Effector CD4-positive, alpha-beta T cell (primary cell): ENCODE data around the gene ANO9.
"Not testable (repeated sequence)": the region's sequence is repeated elsewhere in the genome, so short reads cannot be mapped to it uniquely, and the experiment has no call there.

Experiments used
- DNase-seq: peaks from one replicate; pipeline ENCODE4 v3.0.0-alpha.2; 2020

Gene ANO9

DNA sequence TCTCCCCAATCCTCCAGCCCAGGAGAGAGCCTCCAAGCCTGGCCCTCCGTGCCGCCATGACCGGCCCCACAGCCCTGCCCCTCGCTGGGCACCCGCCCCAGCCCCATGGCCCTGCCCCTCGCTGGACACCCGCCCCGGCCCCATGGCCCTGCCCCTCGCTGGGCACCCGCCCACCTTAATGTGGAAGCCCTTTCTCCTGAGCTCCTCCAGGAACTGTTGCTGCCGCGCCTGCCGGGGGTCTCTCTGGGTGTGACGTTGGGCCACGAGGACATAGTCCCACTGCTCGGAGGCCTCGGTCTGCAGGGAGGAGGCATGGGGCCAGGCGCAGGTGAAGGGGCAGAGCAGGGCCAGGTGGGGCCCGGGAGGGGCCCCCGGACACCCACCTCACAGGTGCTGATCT, 8.2 kb downstream of the ANO9 start:
- DNase-seq, result no peak

DNA sequence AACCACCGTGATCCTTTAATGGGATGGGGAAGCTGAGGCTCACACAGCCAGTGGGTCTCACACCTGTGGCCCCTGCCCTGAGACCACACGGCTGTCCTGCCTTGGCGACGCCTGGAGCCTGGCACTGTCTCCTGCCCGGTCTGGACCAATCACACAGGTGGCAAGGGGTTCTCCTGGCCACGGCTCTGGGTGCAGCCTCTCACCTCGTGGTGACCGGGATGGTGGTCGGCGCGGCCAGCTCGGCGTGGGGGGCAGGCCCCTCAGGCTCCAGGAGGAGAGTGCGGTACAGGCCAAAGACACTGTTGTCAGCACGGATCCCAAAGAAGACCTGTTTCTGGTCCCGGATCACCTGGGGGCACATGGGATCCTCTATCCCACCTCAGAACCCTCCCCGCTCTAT, 8.7 kb downstream of the ANO9 start:
- no peak for DNase-seq

DNA sequence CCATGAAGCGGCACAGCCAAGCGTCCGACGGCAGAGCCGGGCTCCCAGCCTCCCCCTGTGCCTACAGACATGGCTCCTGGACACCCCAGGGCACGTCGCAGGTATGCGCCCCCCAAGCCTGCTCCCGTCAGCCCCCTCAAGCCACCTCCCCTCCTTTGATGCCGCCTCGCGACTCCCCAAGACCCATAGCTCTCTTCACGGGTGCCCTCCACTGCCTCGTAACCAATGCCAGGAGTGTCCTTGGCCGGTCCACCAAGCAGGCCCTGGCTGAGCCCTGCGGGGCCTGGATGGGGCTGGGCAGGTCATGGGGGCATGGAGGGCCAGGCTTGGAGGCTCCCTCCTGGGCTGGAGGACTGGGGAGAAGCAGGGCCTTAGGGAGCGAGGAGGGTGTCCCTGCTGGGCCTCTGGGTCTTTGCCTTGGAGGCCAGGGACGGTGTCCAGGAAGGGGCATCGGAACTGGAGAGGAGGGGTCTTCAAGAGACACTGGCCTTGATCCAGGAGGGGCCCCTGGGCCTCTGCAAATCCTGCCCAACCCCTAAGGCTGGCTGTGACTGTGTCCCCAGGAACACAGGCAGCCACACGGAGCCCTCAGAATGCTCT, 9.2 kb downstream of the ANO9 start:
- DNase-seq, result no peak

DNA sequence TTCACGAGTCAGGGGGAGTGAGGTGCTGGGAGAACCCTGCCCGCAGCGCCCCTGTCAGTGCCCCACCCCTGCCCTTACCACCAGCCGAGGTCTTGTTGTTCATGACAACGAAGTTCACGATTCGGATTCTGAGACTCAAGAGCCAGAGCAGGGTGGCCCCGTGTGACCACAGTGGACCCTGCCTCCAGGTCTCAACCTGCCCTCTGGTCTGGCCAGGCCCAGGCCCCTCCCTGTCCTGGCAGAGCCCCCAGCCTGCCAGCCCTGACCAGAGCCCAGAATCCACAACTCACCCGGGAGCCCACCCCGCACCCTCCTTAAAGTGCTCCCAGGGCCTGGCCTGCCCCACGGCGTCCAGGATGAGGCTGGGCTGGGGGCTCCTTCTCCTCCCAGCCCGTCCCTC, 9.9 kb downstream of the ANO9 start:
- no peak for DNase-seq

DNA sequence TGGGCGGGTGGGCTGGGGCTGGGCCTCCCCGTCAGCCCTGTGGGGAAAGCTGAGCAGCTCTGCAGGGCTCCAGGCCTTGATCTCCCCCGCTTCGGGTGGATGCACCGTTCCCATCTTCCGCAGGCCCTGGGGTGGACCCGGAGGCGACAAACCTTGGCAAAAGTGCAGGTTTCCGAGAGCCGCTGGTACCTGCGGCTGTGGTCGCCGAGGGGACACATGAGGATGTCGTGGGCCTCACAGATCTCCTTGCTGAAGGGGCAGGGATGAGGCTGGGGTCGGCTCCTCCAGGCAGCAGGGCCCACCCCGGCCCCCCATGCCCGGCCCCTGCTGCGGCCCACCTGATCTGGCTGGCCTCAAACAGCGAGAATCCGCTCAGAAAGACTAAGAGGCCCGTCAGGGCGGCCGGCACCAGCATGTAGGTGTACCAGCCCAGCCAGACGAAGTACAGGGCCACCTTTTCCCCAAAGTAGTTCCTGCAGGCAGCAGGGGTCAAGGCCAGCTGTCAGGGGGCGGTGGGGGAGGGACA, 11.8 kb downstream of the ANO9 start:
- no peak for DNase-seq

DNA sequence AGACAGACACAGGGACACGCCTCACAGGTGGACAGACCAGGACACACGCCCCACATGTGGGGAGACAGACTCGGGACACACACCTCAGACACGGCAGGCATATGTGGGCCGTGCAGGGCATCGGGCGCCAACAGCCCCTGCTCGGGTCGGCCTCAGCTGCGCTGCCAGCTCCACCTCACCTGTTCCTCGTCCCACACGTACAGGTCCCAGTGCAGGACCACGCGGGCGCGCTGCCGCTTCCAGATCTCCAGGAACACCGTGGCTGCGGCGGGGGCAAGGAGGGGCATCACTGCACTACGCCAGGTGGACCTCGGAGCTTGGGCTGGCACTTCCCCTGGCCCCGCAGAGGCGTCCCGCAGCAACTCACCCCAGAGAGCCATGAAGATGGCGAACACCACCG, 12.4 kb downstream of the ANO9 start:
- no peak for DNase-seq

DNA sequence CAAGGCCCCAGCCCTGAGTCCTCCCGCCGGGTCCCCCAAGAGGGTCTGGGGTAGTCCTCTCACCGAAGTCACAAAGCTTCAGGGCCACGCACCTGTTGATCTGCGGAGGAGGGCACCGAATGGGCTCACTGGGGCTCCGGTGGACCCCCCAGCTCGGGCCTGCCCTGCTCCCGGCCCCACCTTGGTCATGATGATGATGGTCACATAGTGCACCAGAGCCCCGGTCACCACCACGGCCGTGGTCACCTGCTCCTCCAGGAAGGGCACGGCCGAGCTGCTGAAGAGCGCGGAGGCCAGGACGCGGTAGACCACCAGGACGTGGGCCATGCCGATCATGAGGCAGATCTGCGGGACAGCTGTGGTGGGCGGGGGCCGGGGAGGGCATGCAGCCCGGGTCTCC, 13.5 kb downstream of the ANO9 start:
- no peak for DNase-seq

DNA sequence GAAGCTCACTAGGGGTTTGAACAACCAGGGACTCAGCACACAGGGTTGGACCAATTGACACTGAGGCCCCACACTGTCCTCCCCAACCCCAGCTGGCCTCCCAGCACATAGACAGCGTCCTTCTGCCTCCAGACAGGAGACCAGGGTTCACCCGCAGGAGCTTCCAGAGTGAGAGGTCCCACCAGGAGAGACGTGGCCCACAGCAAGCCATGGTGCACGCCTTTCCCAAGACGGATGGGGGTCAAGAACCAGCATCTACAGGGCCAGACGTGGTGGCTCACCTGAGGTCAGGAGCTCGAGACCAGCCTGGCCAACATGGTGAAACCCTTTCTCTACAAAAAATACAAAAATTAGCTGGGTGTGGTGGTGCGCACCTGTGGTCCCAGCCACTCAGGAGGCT, 15.0 kb downstream of the ANO9 start:
- no peak for DNase-seq

DNA sequence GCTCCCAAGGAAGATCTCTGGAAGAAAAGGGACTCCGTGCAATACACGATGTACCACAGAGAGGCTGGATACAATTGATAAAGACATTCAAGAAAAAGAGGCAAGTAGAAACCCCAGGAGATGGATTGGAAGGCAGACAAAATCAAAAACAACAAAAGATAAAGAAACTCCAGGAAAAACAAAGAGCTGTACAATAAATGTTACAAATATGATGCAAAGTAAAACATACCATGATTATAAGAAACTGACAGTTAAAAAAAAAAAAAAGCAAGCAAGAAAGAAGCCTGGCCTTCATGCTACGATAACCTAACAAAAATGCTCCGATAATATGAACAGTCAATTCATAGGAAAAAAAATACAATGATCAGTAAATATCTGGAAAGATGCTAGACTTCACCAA, 16.5 kb downstream of the ANO9 start:
- no peak for DNase-seq

DNA sequence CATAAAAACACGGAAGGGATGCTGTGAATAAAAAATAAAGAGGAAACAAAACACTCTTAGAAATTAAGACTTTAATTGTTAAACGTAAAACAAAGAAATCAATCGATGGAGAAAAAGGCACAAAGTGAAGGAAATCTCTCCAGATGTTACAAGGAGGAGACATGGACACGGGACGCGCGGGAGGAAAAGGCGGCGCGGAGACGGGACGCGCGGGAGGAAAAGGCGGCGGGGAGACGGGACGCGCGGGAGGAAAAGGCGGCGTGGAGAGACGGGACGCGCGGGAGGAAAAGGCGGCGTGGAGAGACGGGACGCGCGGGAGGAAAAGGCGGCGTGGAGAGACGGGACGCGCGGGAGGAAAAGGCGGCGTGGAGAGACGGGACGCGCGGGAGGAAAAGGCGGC, 17.0 kb downstream of the ANO9 start:
- DNase-seq, result not testable (repeated sequence)

DNA sequence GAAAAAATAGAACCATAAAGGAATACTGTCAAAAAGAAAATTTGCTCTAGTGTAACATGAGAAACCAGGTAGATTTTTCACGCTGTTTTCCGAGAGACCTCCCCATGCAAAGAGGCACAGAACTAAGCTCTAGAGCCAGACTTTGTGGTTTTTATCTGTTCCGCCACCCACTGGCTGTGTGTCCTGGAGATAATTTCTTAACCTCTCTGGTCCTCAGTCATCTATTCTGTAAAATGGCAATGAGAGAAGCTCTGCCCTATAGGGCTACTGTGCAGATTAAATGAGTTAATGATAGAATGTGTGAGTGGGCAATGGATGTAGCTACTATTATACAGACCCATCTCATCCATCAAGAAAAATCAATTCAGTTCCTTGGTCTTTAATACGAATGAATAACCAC, 17.6 kb downstream of the ANO9 start:
- no peak for DNase-seq

DNA sequence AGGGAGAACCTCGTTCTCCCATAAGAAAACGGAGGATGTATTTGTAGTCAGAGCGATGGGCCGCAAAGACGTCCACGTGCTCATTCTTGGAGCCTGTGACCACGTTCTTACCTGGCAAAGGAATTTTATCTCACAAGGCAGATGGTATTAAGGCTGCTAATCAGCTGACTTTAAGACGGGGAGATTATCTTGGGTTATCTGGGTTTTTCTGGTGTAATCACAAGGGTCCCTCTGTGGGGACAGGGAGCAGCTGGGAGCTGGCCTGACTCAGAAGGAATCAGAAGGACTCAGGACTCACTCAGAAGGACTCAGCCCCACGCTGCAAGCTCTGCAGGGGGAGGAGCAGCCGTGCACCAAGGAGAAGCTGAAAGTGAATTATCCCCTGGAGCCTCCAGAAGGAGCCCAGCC, 19.6 kb downstream of the ANO9 start:
- no peak for DNase-seq

DNA sequence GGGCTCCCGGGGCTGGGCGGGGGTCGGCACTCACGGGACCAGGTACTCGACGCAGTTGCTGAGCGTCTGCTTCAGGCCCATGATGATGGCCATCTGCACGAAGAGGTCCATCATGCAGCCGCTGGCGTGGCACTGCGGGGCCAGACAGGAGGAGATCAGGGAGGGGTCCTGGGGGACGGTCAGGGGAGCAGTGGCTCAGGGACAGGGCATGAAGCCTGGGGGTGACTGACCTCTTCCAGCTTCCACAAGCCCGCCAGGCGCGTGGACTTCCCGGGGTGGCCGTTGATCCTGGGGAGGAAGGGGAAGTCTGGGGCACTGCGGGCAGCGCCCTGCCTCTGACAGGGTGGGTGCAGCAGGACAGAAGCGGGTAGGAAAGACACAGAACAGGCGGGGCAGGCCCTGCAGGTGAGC, 20.9 kb downstream of the ANO9 start:
- DNase-seq, result no peak

DNA sequence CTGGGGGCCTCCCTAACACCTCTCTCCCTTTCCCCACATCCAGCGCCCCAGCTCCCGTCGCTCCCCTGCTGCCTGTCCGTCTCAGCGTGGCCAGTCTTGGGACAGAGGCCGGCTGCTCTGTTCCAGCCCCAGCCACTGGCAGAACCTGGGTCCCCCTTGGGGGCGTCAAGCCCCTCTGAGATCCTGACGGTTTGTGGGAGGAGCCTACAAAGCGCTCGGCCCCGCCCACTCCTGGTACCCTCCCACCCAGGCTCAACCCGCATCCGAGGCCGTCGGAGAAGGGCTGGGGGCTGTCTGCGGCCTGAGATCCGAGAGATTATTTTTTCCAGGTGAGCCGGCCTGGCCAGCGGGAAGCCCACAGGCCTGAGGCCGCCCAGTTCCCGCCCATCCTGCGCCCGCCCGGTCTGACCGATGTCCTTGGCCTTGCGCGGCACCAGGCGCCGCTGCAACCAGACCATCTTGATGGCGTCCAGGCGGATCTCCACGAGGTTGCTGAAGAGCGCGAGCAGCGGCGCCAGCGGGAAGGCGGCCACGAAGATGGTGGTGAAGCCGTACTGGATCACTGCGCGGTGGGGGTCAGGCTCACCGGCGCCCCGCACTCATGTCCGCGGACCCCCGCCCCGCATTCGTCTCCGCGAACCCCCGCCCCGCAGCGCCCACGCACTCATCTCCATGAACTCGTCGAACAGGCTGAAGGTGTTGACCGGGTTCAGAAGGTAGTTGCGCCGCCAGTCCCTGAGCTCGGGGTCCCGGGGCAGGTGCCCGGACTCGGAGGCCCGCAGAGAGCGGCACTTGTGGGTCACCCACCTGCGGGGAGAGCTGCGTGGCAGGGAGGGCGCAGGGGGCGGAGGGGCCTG, 21.5 kb downstream of the ANO9 start:
- no peak for DNase-seq

DNA sequence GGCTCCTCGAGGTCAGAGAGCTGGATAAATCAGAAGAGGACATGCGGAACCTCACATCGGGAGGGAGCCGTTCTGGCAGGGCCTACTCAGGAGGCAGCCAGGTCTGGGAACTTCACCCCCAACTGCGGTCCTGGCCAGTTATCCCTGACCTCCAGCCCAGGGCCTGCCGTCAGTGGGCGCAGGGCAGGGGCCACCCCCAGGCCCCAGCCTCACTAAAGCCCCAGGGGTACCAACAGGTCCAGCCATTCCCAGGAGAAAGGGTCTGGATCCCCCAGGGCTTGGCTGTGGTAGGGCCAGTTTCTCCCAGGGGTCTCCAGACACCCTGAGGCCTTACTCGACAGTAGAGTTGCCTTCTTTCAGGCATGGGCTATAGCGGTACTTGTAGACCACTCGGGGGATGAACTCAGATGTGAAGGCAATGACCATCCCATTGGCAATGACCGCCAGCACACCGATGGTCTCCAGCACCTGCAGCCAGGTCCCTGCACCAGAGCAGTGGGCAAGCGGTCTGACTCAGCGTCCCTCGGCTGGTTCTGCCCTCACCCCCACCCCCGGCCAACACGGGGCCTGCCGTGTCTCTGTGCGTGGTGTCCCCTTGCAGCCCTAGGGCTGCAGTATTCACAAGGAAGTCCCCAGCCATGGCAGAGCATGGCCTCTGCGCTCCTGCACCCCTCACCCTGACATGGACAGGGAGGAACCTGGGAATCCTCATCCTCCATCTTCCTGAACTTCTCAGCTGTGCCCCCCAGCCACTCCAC, 22.4 kb downstream of the ANO9 start:
- no peak for DNase-seq

DNA sequence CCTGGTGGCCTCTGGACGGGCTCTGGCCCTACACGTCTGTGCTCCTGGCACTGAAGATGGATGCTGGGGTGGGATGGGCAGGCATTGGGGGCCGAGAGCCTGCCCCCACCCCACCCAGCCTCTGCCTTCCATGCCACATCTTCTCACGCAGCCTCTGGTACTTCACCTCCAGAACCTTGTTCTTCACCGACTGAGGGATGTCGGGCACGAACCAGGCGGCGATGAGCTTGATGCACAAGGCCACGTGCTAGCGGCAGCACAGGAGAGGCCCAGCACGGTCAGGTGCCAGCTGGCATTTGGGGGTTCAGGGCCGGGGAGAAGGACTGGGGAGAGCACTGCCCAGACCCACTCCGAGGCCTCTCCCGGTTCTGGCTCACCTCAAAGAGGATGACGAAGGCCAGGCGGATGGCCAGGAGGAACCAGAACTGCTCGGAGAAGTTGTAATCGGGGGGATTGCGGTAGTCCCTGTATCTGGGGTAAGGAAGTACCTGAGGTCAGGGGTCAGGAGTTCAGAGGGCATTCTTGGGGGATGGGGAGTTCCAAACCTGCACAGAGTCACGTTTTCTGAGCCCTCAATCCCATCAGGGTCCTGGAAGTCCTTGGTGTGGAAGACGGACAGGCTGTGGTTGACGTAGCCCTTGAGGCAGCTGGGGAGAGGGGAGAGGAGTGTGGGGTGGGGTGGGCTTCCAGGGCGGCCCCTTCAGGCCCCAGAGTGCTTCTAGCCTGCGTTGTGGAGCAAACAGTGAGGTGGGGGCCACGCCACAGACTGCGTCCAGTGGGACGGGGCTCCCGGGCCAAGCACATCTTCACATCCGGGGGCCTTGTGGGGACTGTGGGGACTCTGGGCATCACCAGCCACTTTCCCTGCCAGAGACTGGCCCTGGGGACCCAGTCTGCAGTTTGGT, 23.2 kb downstream of the ANO9 start:
- no peak for DNase-seq

DNA sequence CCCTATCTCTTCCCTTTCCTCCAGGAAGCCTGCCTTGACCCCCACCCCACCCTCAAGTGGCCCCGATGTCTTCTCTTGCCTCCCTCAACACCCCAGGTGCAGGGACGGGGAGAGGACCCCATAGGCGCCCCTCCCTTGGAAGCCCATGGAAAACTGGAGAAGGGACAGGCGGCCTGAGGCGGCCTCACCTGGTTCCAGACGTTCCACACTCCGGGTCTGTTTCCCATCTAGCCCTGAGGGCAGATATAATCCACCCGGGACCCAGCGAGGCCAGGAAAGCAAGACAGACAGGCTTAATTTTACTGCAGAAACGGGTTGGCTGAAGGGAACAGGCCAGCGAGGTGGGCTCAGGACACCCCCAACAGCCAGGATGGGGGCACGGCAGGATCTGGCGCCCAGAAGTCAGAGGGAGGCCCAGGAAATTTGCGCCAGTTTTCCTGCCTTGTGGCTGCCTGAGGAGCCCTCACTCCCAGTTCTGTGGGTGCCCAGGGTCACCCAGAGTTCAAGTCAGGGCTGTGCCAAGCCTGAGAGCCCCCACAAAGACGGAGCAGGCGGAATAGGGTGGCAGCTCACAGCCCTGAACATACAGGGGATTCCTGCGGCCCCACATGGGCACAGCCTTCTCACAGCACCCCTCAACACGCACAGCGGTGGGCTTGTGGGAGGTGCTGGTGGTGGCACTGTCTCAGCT, 24.0 kb downstream of the ANO9 start:
- DNase-seq, result no peak

DNA sequence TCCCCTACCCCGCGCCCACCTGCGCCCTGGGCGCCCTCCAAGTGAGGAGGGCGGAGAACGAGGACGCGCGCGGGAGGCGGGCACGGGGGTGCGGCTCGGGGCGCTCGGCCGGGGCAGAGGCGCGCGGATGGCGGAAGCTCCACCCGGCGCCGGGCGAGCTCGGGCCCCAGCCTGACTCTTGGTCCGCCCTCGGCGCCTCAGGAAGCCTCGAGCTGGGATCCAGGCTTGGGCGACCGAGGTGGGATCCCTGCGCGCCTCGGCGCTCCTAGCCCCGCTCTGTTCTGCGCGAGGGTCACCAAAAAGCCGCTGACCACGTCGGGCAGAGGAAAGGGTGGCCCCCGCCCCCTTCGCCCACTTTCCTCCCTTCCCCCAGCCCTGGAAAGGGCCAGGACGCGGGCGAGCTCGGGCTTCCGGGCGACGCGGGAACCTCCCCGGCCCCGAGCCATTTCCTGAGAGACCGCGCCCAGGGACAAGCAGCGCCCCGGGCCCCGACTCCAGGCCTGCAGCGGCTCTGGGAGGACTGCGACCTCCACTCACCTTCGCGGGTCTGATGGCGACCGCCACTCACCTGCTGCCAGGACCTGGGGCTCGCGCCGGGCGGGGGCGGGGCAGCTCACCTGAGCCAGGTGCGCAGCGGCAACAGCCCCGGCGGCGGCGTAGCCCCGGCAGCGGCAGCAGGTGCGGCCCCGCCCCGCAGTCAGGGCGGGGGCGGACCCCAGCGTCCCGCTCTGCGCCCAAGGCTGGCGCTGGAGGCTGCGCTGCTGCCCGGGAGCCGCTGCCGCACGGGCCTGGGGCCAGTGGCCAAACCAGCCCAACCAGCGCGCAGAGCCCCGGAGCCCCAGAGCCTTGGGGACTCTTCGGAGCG, 24.8 kb downstream of the ANO9 start:
- DNase-seq, result no peak

DNA sequence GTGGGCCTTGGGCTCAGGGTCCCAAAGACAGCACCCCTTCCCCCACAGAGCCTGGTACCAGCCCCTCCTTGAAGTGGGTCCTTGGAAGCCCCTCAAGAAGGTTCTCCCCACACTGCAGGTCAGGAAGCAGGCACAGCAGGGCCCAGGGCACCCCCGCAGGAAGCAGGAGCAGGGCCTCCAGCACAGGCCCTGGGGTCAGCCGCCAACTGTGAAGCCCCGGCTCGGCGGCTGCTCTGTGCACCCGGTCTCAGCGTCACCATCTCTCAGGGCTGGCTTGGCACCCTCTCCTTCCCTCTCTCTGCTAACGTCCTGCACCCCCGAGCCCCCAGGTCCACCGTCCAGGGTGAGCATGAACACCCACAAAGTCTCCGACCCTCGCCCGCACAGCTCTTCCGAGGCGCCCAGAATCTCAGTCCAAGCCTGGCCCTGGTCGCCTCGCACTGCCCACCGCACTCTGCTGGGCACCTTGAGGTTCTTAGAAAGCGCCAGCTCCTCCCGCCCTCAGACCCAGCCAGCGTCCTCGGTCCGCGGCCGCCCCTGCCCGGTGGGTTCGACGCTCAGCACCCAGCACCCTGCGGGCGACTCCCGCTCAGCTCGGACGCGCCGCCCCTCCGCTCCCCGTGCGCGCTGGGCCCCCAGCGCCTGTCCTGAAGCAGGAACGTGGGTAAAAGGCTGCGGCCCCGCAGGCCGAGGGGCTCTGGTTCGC, 25.6 kb downstream of the ANO9 start:
- no peak for DNase-seq

DNA sequence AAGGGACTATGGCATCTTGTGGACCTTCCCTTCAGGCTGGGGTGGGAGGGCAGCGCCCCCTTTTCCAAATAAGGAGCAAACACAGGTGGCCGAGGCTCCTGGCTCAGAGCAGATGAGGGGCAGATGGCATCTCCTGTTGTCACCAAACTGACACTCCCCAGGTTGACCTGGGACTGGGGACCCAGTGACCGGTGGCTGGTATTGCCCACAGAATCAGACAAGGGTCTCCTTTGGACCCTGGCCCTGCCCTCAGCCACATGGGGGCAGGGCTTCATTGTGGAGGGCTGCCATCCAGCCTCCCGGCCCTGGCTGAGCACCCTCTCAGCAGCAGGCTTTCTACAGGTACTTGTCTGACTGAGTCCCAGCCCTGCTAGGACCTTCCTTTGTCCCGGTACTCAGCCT, 26.2 kb downstream of the ANO9 start:
- DNase-seq, result no peak
